Measurements from ENCODE around the gene PHKA1.
"Not testable (repeated sequence)": the region's sequence is repeated elsewhere in the genome, so short reads cannot be mapped to it uniquely, and the experiment has no call there.

- not testable (repeated sequence) for TF ChIP-seq EP300, CTCF (IDR thresholded peaks at IDR 0.05)
Measured at GRCh38 chrX:72673951-72674350, 40.2 kb downstream of the PHKA1 start.
